Dedifferentiated amniotic fluid mesenchymal stem cell (primary cell): ENCODE results near the gene ATP12A.
A peak's percentile ranks its signal among the peaks of the same experiment; 100 is the strongest.

Experiments used
- DNase-seq: peaks from one replicate; pipeline ENCODE4 v3.0.0-alpha.2; 2016; ENCODE audit errors: extremely low spot score

The ATP12A gene

GRCh38 chr13:24663089-24663395, 17.2 kb upstream of the ATP12A start:
- DNase-seq, result no peak

- no peak for DNase-seq
Measured at GRCh38 chr13:24663586-24663985, 16.6 kb upstream of the ATP12A start.

GRCh38 chr13:24664726-24665409, 15.3 kb upstream of the ATP12A start:
- DNase-seq, result no peak

GRCh38 chr13:24668511-24668910, 11.7 kb upstream of the ATP12A start:
- no peak for DNase-seq

GRCh38 chr13:24668955-24669582, 11.1 kb upstream of the ATP12A start:
- no peak for DNase-seq

- DNase-seq, result no peak
Measured at GRCh38 chr13:24670174-24670573, 10.0 kb upstream of the ATP12A start.

- DNase-seq, result no peak
Measured at GRCh38 chr13:24670961-24671381, 9.2 kb upstream of the ATP12A start.

GRCh38 chr13:24671386-24672113, 8.7 kb upstream of the ATP12A start:
- peak; percentile 87 for DNase-seq

GRCh38 chr13:24672141-24673132, 7.8 kb upstream of the ATP12A start:
- DNase-seq, result no peak

GRCh38 chr13:24675806-24676570, 4.2 kb upstream of the ATP12A start:
- DNase-seq, result no peak

- DNase-seq, result no peak
Measured at GRCh38 chr13:24678151-24678550, 2.1 kb upstream of the ATP12A start.

GRCh38 chr13:24679686-24680085, 522 bp upstream of the ATP12A start:
- no peak for DNase-seq

GRCh38 chr13:24680921-24681604, 855 bp downstream of the ATP12A start:
- DNase-seq, result no peak

GRCh38 chr13:24681930-24682329, 1.7 kb downstream of the ATP12A start:
- DNase-seq, result no peak

GRCh38 chr13:24682353-24682752, 2.1 kb downstream of the ATP12A start:
- no peak for DNase-seq

- DNase-seq, result no peak
Measured at GRCh38 chr13:24683351-24683750, 3.1 kb downstream of the ATP12A start.

- no peak for DNase-seq
Measured at GRCh38 chr13:24683838-24684599, 3.8 kb downstream of the ATP12A start.

GRCh38 chr13:24684600-24684998, 4.4 kb downstream of the ATP12A start:
- DNase-seq, result no peak

- DNase-seq, result no peak
Measured at GRCh38 chr13:24685314-24685713, 5.1 kb downstream of the ATP12A start.

GRCh38 chr13:24687611-24688010, 7.4 kb downstream of the ATP12A start:
- DNase-seq, result no peak
